ENCODE measurements around the gene CDKAL1.

Gene CDKAL1

DNA sequence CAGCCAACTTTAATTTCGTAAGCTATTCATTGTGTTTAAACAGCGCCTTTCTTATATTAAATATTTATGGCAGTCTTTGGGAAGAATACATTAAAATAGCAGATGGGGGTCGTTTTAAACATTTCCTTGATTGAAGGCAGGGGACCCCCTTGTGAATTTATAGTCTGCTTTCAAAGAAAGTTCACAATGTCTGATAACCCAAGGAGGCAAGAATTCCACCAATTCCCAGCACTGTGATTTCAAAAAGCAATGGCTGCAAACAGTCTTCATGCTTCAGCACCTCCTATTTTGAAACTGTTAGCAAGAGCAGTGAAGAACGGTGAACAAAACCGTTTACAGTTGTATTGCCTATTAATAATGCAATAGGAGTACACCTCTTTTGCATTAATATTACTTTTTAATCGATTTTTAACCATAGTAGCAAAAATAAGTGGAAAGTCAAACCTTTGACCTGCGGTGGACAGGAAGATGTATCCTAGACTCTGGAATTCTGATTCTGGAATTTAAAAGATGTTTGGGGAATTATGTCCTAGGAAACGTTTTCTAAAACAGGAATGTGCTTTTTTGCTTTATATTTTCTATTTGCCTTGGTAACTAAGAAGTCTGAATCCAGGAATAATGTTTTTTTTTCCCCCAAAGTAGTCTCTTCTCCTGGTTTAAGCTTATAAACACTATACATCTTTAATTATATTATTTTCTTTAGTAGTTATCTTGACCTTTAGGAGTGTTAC lies 393.0 kb downstream of the CDKAL1 start:
- no peak for DNase-seq (ENCODE audit: low spot score)

DNA sequence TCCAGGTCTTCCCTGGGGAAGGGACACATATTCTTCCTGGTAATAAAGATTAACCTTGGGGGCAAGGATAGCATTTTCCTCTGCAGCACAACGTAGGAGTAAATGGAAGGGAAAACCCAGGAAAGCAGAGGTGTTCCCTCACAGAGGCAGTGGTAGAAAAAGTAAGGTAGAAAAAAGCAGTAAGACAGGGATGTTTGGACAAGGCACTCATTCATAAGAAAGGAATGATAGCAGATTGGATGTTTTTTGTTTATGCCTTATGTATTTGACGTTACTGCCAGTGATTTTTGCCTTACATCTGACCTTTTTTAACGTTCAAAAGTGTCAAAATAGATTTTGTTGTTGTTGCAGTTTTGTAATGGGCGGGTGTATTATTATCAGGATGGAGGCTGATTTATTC lies 395.0 kb downstream of the CDKAL1 start:
- no peak for DNase-seq (ENCODE audit: low spot score)

DNA sequence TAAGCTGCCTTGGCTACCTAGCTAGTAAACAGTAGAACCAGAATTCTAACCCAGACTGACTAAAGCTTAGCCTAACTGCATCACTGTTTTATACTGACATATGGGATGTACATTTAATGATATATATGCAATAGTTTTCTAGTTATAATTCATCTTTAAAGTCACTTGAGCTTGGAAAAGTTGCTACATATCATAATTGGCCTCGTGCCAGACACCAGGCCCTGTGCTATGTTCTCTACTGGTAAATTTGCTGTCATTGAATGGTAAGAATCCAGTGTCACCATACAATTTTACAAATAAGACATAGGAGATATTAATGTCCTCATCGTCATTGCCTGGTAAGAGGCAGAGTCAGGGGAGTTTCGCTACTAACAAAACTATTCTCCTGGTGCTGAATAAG lies 396.8 kb downstream of the CDKAL1 start:
- no peak for DNase-seq (ENCODE audit: low spot score)

DNA sequence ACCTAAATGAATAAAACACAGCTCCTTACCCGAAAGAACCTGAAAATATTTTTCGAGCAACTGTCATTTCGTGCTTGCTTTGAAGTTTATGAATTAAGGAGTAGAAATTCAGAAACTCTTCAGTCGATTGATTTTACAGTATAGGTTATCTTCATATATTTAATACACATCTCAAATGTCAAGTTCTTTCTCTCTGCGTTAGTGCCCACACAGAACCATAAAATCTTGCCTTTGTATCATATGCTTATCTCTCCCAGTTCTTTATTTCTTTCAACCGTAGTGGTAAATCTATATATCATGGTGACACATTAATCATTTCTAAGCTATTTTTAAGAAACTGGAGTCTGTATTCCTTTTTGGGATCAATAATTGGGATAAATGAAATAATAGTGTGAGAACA lies 397.5 kb downstream of the CDKAL1 start:
- DNase-seq (ENCODE audit: low spot score) = no peak

DNA sequence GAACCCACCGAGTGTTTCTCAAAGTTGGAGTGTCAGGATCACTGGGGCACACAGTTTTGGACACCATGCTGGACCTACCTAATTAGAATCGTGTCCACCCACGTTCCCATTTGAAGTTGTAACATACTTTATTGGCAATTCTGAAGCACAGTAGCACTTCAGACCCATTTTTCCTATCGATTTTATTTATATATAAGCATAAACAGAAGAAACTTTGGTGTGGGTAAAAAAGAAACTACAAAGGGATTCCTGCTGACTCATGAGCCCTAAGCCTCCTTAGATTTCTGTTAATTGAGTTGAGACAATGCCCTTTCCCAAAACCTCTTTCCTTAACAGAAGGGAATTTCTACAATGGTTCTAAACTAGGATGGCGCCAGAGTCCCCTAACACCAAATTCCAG lies 398.0 kb downstream of the CDKAL1 start:
- no peak for DNase-seq (ENCODE audit: low spot score)

DNA sequence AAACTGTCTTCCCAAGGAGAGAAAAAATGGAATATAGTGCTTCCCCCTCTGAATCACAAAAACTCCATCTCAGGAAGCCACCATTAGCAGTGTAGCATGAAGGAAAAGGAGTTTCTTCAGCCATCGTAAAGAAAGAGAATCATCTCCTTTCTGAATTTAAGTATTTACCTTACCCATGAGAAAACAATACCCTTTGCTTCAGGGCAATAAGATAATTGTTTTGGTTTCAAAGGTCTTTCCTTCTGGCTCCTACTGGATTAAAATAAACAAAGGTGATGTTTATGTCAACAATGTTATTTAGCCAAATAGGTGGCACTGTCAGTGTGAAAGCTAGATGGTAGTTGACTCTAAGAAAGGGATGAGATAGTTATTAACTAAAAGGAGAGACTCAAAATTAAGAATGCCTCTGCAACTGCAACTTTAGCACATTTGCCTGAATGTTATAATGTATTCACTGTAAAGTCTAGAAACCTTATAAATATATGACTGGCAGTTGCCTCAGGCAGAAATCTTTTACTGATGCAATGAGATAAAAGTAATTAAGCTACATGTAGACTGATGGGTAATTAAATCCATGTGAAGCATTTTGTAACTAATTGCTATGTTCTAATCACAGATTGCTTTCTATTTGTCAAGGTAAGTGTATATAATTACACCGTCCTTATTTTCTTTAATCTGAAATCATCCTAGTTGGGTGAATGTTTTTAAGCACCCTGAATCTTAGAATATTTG lies 399.0 kb downstream of the CDKAL1 start:
- no peak for DNase-seq (ENCODE audit: low spot score)

DNA sequence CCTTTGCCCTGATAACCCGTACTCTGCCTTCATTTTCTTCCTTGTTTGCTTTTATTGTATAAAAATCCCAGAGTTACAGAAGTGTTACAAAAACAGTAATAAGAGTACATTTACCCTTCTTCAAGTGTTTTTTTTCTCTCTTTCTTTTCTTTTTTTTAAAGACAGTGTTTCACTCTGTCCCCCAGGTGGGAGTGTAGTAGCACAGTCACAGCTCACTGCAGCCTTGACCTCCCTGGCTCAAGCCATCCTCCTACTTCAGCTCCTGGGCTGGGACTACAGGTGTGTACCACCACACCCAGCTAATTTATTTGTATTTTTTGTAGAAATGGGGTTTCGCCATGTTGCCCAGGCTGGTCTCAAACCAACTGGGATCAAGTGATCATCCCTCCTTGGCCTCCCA lies 402.7 kb downstream of the CDKAL1 start:
- DNase-seq (ENCODE audit: low spot score) = no peak

DNA sequence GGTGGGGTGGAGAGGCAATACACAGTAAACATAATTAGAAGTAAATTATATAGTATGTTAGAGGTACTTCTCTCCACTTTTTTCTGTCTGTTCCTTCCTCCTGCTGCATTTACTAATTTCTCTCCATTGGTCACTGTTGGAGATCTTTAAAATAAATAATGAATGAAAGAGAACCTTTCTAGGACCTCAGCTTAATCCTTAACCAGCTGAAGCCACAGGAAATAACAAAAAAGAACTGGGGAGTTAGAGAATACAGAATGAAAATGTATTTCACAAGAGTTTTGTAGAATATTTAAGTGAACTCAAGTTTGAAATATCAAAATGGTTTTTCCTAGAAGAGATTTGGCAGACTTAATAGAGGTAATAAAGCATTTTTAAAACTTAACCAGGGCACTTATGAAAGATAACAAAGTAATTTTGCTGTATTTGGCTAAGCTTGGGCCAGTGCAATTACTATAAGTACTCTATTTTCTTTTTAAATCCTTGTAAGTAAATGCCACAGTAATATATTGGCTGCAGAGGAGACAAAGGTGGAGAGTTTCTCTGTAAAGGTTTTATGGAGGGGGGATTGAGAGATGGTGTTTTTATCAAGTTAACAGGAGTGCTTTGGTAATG lies 405.0 kb downstream of the CDKAL1 start:
- no peak for DNase-seq (ENCODE audit: low spot score)

DNA sequence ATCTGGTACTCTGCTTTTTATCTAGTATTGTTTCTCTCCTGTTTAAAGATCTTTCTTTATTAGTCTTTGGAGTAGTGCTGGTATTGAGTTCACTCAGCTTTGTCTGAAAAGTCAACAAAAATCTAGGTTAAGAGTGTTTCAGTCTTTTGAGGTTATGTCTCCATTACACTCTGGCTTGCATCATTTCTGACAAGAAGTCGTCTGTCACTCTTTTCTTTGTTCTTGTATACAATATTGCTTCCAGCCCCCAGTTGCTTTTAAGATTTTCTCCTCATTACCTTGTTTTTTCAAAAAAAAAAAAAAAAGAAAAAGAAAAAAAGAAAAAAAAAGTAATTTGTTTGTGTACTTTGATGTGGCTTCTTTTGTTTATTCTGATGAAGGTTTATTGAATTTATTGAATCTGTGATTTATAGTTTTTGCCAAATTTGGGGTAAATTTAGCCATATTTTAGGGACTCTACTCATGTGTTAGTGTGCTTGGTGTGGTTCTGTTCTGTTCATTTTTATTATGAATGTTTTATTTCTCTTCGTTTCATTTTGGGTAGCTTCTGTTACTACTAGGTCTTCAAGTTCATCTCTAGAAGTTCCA lies 408.9 kb downstream of the CDKAL1 start:
- DNase-seq (ENCODE audit: low spot score) = no peak

DNA sequence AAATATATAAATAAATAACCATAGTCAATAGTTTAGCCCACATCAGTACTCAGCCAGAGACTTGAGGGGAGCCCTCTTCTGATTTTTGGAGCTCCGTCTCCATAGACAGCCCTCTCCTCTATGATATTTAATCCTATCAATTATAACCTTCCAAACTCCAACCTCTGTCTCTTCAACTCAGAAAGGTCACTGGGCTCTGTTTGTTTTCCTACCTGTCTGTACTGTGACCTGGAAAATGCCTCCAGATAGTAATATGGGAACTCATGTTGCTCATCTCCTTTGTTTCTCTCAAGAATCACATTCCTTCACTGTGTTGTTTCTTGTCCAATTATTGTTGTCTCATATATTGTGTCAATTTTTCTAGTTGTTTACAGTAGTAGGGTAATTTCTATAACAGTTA lies 409.7 kb downstream of the CDKAL1 start:
- no peak for DNase-seq (ENCODE audit: low spot score)

DNA sequence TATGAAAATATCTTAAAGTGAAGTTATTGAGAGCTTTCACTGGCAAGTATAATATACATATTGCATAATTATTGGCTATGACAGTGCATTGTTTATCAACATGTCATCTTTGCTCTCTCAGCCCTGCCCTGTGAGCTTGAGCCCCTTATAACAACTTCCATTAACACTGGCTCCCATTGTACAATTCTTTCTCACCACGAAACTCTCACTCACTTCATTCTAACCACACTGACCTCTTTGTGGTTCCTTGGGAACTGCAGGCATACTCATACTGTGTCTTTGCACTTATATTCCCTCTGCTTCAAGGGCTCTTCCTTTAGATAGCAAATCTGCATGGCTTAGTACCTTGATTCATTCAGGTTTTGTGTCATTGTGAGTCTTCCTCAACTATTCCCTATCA lies 411.8 kb downstream of the CDKAL1 start:
- peak; percentile 21 for DNase-seq (ENCODE audit: low spot score)

DNA sequence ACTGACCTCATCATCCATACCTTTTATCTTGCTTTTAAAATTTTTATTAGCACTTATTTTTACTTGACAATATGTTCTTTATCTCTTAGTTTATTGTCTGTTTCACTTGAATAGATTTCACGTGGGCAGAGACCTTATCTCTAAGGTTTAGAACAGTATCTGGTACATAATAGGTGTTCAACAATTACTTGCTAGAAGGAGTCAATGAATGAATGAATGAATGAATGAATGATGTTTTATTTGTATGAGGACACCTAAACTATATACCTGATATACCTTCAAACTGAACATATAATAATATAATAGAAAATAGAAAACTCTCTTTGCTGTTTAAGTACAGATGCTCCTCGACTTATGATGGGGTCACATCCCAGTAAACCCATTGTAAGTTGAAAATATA lies 412.6 kb downstream of the CDKAL1 start:
- DNase-seq (ENCODE audit: low spot score) = no peak

DNA sequence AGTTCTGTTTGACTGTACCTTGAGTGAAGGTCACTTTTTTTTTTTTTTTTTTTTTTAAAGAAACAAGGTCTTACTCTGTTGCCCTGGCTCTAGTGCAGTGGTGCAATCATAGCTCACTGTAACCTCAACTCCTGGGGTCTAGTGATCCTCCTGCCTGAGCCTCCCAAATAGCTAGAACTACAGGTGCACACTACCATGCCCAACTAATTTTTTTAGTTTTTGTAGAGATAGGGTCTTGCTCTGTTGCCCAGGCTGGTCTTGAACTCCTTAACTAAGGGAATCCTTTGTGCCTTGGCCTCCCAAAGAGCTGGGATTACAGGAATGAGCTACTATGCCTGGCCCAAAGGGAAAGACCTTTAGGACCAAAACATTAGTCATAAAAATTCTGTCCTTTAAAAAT lies 413.7 kb downstream of the CDKAL1 start:
- no peak for DNase-seq (ENCODE audit: low spot score)

DNA sequence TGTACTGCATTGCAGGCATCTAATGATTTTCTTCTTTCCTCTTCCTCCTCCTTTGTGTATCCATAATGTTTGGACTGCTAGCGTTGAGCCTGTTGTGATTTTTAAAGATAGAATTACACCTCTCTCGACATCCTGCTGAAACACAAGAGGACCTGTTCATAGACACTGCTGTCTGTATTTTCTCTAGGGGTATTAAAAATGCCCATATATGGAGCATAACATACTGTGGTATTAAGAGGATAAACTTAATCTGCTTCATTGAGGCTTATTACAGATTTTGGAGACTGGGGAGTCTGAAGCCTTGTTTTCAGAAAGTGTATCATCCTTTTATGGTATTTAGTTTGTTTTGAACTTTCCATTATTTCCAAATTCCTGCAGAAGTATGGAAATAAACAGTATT lies 414.3 kb downstream of the CDKAL1 start:
- DNase-seq (ENCODE audit: low spot score) = no peak

DNA sequence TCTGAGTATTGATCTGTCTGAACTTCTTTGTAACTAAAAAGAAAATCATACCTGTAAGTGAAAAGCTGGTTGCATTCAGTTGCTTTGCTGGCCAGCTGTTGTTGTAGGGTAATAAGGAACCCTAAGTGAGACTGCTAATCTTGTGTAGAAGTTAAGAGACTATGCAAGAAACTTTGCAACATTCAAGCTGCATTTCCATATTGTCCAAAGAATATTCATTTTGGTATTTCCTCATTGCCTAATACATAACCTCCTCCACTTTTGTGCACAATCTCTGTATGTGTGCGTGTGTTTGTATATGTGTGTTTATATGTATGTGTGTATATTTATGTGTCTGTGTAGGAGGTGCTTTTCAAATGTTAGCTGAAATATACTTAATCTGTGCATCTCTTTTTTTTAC lies 414.9 kb downstream of the CDKAL1 start:
- DNase-seq (ENCODE audit: low spot score) = no peak

DNA sequence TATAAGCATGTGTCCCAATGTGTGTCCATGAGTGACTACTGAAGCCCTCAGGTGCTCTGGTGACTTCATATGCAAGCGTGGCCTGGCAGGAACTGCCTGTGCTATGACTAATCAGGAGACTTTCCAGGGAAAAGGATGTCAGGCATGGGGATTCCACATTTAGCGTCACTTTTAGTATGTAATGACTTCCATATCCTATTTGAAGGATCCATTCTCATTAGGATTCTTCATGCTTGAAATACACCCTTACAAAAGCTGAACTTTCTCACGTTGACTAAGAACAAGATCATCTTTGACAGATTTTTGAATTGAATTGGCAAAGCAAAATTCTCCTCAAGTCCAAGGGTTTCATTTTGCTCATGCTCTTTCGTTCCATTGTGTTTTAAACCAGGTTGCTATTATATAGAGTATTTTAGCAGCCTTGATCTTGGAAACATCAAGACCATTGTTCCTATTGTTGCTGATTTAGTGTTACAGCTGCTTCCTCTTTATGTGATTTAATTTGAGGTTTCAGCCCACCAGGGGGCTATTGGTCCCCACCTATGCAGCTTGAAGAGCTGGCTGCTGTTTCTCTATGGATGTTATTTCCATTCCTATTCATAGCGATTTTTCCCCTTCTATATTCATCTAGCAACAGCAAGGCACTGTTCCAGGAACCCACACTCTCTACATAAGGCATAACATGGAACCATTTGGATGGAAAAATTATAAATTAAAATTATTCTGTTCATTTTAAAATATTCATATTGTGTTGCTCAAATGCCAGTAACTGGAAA lies 418.6 kb downstream of the CDKAL1 start:
- DNase-seq (ENCODE audit: low spot score) = no peak

DNA sequence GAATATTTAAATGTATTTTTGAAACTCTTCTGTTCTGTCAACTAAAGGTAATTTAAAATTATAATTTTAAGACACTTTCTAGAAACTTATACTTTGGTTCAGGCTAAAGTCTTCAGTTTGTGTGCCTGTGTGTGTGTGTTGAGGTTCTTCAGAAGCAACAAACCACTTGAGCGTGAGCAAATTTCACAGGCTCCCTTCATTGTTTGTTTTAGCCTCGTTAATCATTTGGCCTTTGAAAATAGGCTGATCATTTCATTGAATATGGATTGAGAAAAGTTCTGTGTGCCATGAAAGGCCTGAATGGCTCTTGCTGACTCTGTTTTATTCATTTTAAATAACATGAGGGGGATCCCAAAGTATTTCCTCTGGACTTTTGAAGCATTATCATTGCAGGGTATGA lies 420.1 kb downstream of the CDKAL1 start:
- DNase-seq (ENCODE audit: low spot score) = no peak

DNA sequence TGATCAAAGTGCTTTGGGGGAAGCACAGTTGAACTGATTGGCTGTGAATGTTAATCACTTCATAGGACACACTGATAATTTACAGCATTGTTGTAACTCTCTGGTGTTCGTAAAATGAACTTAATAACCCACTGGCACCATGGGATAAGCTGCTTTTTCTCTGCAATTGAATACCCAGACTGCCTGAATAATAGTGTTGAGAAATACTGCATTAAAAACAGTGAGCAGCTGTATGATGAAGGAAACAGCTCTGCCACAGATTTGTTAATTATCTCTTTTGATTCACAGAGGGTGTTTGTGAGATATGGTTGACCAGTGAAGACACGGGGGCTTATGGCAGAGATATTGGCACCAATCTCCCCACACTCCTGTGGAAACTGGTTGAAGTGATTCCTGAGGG lies 420.9 kb downstream of the CDKAL1 start:
- DNase-seq (ENCODE audit: low spot score) = no peak

DNA sequence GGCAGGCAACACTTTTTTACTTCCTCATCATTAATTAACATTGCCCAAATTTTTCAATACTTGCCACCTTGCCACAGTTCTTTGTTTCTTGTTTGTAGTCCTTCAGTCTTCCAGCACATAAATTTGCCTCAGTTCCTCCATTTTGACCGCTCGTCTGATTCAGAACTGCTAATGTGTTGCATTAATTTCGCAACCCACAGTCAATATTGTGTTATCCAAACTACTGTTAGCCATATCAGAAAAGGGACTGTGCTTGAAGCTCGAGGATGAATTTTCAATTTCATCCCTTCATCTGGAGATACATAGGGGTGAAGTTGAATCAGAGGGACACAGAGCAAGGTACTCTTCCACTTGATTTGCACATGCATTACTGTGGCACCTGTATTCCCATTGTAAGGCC lies 421.5 kb downstream of the CDKAL1 start:
- DNase-seq (ENCODE audit: low spot score) = no peak

DNA sequence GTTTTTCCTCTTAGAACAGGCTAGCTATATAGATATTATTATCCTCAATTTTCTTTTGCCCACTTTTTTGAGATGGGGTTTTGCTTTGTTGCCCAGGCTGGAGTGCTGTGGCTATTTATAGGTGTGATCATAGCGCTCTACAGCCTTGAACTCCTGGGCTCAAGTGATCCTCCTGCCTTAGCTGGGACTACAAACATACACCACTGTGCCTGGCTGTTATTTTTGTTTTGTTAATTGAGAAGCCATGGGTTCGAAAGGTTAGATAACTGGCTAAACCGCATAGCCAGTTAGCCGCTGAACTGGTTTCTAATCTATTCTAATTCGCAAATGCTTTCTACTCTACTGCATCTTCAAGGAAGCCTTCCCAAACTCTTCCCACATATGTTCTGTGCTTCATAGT lies 425.8 kb downstream of the CDKAL1 start:
- DNase-seq (ENCODE audit: low spot score) = no peak

DNA sequence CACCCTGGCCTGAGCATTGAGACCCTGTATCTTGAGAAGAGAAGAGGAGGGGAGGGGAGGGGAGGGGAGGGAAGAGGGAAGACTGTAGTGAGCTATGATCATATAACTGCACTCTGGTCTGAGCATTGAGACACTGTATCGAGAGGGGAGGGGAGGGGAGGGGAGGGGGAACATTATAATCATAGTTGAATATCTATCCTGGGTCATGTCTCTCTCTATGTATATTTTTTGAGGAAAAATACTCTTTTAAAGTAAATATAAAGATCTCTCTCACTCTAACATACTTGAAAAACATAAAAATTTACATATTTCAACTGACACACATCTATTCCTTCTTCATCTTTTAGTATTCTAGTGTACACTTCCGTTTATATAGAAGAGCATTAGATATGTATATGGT lies 431.0 kb downstream of the CDKAL1 start:
- DNase-seq (ENCODE audit: low spot score) = no peak

DNA sequence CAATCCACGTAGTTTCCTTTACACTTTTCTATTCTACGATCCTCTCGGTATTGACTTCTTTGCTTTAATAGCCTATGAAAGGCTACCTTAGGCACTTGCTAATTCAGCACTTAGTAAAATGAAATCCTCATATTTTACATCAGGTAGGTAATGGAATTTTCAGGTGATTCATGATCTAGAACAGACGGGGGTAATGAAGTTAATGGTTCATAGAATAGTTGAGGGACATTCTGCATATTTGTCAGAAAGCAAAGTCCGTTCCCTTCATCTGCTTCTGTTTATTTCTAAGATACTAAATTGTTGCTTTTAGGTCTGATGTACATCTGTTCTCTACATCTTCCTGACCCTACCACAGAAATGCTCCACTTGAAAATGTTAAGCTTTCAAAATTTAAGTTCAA lies 431.7 kb downstream of the CDKAL1 start:
- DNase-seq (ENCODE audit: low spot score) = no peak
